MCF 10A (cell line): ENCODE data around the gene LCE1B. TPM values are rescaled to one million over a fixed set of nuclear protein-coding genes. Genes with fewer than 3 reads are reported as not detected.

ENCODE experiments used
- Bru-seq: library from RNA; stranded (reverse); fragments of 400-500 nt; gene quantifications from one replicate; lab custom pipeline; 2021; lab: Mats Ljungman, UMichigan
- BruChase-seq, 2 experiments: library from RNA; stranded (reverse); fragments of 400-500 nt; gene quantifications; one replicate each; lab custom pipeline; 2021; lab: Mats Ljungman, UMichigan
- BruUV-seq: library from RNA; stranded (reverse); fragments of 400-500 nt; replicated peaks from 2 replicates; lab custom pipeline; 2021; lab: Mats Ljungman, UMichigan
- CTCF ChIA-PET: fragments of 300-600 bp; sonication (Branson Sonifier 250); formaldehyde crosslinking; extraction: SDS; loops from one replicate; lab custom pipeline; 2021; ENCODE audit warnings: antibody characterized with exemption, inconsistent platforms; lab: Yijun Ruan, JAX
- POLR2A ChIA-PET: fragments of 300-600, 350-650 bp; sonication (Branson Sonifier 250); formaldehyde crosslinking; extraction: SDS; loops from one replicate; lab custom pipeline; 2020; ENCODE audit warnings: antibody characterized with exemption, inconsistent platforms; lab: Yijun Ruan, JAX
- DNase-seq: peaks from one replicate; pipeline ENCODE4 v3.0.0-alpha.2; 2018; ENCODE audit not compliant: unreplicated experiment
- H3K27ac Mint-ChIP-seq: one replicate; pipeline ENCODE4 v1.8.0; 2022; ENCODE audit warnings: mild to moderate bottlenecking, low read depth, mixed read lengths; ENCODE audit not compliant: unreplicated experiment
- H3K27me3 Mint-ChIP-seq: one replicate; pipeline ENCODE4 v1.8.0; 2022; ENCODE audit warnings: mixed read lengths; ENCODE audit not compliant: insufficient read depth, unreplicated experiment
- H3K36me3 Mint-ChIP-seq: one replicate; pipeline ENCODE4 v1.8.0; 2022; ENCODE audit warnings: mild to moderate bottlenecking, moderate library complexity, mixed read lengths; ENCODE audit not compliant: insufficient read depth, unreplicated experiment
- H3K4me1 Mint-ChIP-seq: one replicate; pipeline ENCODE4 v1.8.0; 2022; ENCODE audit warnings: mixed read lengths; ENCODE audit not compliant: insufficient read depth, unreplicated experiment
- H3K4me3 Mint-ChIP-seq: one replicate; pipeline ENCODE4 v1.8.0; 2022; ENCODE audit warnings: mild to moderate bottlenecking, moderate library complexity, mixed read lengths; ENCODE audit not compliant: unreplicated experiment
- H3K9me3 Mint-ChIP-seq: one replicate; pipeline ENCODE4 v1.8.0; 2022; ENCODE audit warnings: mixed read lengths; ENCODE audit not compliant: unreplicated experiment
- CTCF ChIP-seq: fragments of 200-600 bp; IDR thresholded peaks from one replicate; pipeline ENCODE4 v1.8.0; 2022; ENCODE audit warnings: antibody characterized with exemption, mild to moderate bottlenecking; ENCODE audit not compliant: unreplicated experiment
- intact Hi-C: fragments of 100-400 bp; cut with micrococcal nuclease; formaldehyde crosslinking; loops from 2 replicates; pipeline ENCODE4 v1.14.1; 2022
- long read RNA-seq: library from polyadenylated mRNA; stranded (forward); transcript quantifications from one replicate; pipeline ENCODE4 v2.0.0, GENCODE V29; 2022
- total RNA-seq: library from RNA; stranded (reverse); gene quantifications from 2 replicates; pipeline ENCODE4 v1.2.3, GENCODE V29; 2022

Gene LCE1B
- total RNA-seq = 1.3 and 2.0 TPM in 2 replicates
- Bru-seq, nascent RNA = percentile 21 among the genes with signal in this experiment
- BruChase-seq, experiment 1, labeled RNA remaining after a 6-hour chase = percentile 47 among the genes with signal in this experiment
- BruChase-seq, experiment 2, labeled RNA remaining after a 2-hour chase = percentile 36 among the genes with signal in this experiment
- long read RNA-seq, partial matches to known transcripts = 0 of 8 reads
- long read RNA-seq, other reads (novel, unspliced or antisense) = 7 of 8 reads

DNA sequence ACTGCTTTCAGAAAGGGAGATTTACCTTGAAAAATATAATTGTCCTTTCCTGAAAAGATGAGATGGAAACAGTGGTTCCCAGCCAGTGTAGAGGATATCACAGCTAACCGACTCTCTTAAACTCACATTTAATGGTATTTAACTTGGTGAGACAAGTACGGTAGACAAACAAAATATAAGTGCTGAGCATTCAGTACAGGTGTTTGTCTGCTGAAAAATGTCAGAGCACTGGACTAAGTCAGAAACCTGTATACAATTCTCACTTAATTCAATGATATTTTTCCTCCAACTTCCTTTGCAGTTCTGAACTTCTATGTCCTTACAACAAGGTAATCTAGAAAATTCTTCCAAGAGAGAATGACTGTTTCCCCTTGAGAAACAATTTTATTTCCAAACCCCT, at the start of gene LCE1B:
Gene LCE1B, plus strand, starts transcription at position 301 of the 400 bp plus-strand sequence. CDS start 476 bp downstream, outside the sequence.
- H3K4me1 Mint-ChIP-seq = peaks cover 18% of the 10 kb centered on the region
- H3K9me3 Mint-ChIP-seq = no peaks in the 10 kb centered on the region
- TF ChIP-seq CTCF = no peak
- ChIA-PET POLR2A (interaction anchor here (1.1 to 1.8 kb wide), 3 partner anchors 15 to 31 kb away, joined by 3 to 7 read pairs (median 3); partner anchors contain the start of gene LCE1E), CTCF (interaction anchor here (0.5 to 1.5 kb wide), 5 partner anchors 25 to 412 kb away, joined by 3 to 6 read pairs (median 3); no protein-coding TSS in a partner anchor)
- intact Hi-C loops = no loop called here
- peak within 1 kb of the TSS; percentile 30 for H3K4me3 Mint-ChIP-seq
- DNase-seq = no peak
- H3K36me3 Mint-ChIP-seq = no peaks in the 10 kb centered on the region
- H3K27me3 Mint-ChIP-seq = no peaks in the 10 kb centered on the region
- H3K27ac Mint-ChIP-seq = peak within 1 kb of the TSS; percentile 31
- BruUV-seq = TSS peak; percentile 87

DNA sequence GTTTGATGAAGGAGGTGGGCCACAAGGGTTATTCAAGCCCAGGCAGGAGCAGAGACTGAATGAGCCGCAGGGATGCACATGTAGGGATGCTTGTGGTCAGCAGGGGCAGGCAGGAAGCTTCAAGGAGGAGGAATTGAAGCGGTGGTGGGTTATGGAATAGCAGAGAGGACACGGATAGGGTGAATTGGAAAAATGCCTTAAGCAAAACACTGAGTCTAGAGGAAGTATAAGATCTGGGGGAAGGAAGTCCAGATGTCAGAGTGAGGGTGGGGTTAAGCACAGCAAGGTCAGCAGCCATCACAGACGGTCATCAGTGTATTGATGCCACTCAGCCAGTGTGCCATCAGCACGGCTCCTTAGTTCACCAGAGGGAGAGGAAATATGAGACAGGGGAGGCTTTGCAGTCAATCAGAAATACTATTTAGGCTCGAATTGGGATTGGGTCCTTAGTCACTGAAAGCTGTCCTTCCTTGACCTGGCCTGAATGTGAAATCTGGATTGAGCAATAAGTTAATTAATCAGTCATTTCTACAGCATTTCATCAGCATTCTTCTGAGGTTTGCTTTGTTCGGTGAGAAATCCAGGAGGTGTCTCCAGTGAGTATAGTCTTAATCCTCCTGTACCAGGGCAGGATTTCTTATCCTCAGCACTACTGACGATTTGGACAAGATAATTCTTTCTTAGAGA, 42.8 kb upstream of the LCE1B start:
- ChIA-PET POLR2A (interaction anchor here (0.6 to 1.8 kb wide), 3 partner anchors 9 to 768 kb away, joined by 3 to 9 read pairs (median 4); partner anchors contain the start of gene KPRP), CTCF (interaction anchor here (0.6 to 2.7 kb wide), 14 partner anchors 9 to 910 kb away, joined by 3 to 21 read pairs (median 4); partner anchors contain the start of gene KPRP)
- peaks cover 29% of the 10 kb centered on the region for H3K4me1 Mint-ChIP-seq
- H3K27me3 Mint-ChIP-seq = no peaks in the 10 kb centered on the region
- TSS peak; percentile 92 for BruUV-seq
- H3K36me3 Mint-ChIP-seq = peaks cover 4% of the 10 kb centered on the region
- H3K9me3 Mint-ChIP-seq = peaks cover 8% of the 10 kb centered on the region
- peak; percentile 13 for TF ChIP-seq CTCF
- intact Hi-C loops = loop anchor here (1.0 to 10.0 kb wide), 4 partner anchors 24 to 426 kb away; no protein-coding TSS in a partner anchor
- peak; percentile 63 for DNase-seq
- peak overlapping the region; percentile 5 for H3K27ac Mint-ChIP-seq
- no peak overlapping the region for H3K4me3 Mint-ChIP-seq

- Mint-ChIP-seq H3K9me3 (peaks cover 8% of the 10 kb centered on the region), H3K27me3 (no peaks in the 10 kb centered on the region), H3K4me1 (peaks cover 29% of the 10 kb centered on the region), H3K36me3 (peaks cover 4% of the 10 kb centered on the region), H3K27ac (no peak overlapping the region), H3K4me3 (no peak overlapping the region)
- BruUV-seq = no TSS peak
- ChIA-PET CTCF (interaction anchor here (0.6 to 2.7 kb wide), 4 partner anchors 18 to 423 kb away, joined by 3 to 21 read pairs (median 10); no protein-coding TSS in a partner anchor), POLR2A (interaction anchor here (1.3 kb wide), 1 partner anchor 10 kb away, joined by 4 read pairs; no protein-coding TSS in a partner anchor)
- intact Hi-C loops = loop anchor here (1.0 kb wide), 1 partner anchor 34 kb away; no protein-coding TSS in a partner anchor
- TF ChIP-seq CTCF = no peak
- DNase-seq = no peak
These were observed 41.4 kb upstream of the LCE1B start for GRCh38 chr1:152770411-152770810.

GRCh38 chr1:152774875-152775274, 36.9 kb upstream of the LCE1B start, which contains the start of gene LCE1F:
LCE1F (plus strand) TSS chr1:152775140; CDS start chr1:152776372, 1,232 bp downstream.
- ChIA-PET CTCF (interaction anchor here (0.8 to 1.1 kb wide), 4 partner anchors 12 to 417 kb away, joined by 3 read pairs; partner anchors contain the start of gene KPRP), POLR2A (no interaction called here)
- Mint-ChIP-seq H3K9me3 (peaks cover 8% of the 10 kb centered on the region), H3K4me3 (no peak within 1 kb of the TSS), H3K27ac (no peak within 1 kb of the TSS), H3K36me3 (no peaks in the 10 kb centered on the region), H3K4me1 (peaks cover 12% of the 10 kb centered on the region), H3K27me3 (no peaks in the 10 kb centered on the region)
- peak; percentile 57 for DNase-seq
- intact Hi-C loops = no loop called here
- no peak for TF ChIP-seq CTCF
- BruUV-seq = no TSS peak
